Measurements from ENCODE around the gene DHX32. TPM values are rescaled to one million over a fixed set of nuclear protein-coding genes. Genes with fewer than 3 reads are reported as not detected.

Gene DHX32
- total RNA-seq, 1 donor from 2014 or later: 51.2 TPM

- no peak for DNase-seq
Observed at GRCh38 chr10:125801574-125801973, 79.5 kb downstream of the DHX32 start.

GRCh38 chr10:125799451-125800182 is 81.5 kb downstream of the DHX32 start:
- DNase-seq: no peak

DNA sequence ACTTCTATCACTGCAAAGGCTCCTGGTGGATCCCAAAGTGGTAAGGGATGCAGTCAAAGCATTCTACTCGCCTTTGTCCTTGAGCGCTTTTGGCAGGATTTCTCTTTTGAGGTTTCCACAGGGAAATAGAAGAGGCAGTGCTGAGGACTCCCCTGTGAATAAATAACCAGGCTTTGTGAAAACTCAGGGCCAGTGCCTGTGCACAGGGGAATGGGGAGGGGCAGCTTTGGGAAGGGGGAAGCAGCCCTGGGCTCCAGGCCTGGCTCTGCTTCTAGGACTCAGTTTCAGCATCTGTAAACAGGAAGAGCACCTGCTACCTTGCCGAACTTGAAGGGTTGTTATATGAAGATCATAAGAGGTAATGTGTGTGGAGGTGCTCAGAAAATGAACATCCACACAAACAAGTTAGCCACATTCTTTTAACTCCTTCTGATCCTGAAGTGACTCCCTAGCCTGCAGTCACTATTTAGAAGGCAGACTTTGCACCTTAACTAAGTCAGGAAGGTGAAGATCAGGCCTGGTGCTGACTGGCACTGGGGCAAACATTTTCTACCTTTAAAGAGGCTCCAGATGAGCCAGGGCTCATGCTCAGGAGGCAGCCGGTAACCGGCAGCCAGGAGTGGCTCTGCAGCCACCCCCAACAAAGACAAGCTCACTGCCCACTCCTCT is 83.0 kb downstream of the DHX32 start:
- no peak for DNase-seq

DNA sequence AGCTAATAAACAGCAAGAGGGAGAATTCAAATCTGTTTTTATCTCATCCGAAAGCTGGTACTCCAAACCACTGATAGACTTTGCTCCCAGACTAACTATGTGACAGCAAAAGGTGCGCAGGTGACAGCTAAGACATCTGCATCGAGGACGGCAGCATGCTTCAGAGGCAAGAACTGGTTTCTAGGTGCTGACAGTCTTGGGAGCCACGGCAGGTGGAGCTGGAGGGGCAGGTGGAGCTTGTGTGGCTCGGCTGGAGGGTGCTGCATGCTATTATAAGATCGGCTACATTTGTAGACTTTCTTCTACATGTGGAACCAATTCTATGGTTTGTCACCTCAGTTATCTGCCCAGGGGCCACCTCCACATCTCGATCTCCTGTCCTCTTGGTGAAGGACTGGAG is 83.7 kb downstream of the DHX32 start:
- DNase-seq: no peak

GRCh38 chr10:125795637-125796190 is 85.4 kb downstream of the DHX32 start:
- no peak for DNase-seq

- DNase-seq: no peak
Observed at GRCh38 chr10:125795128-125795527, 86.0 kb downstream of the DHX32 start.

DNA sequence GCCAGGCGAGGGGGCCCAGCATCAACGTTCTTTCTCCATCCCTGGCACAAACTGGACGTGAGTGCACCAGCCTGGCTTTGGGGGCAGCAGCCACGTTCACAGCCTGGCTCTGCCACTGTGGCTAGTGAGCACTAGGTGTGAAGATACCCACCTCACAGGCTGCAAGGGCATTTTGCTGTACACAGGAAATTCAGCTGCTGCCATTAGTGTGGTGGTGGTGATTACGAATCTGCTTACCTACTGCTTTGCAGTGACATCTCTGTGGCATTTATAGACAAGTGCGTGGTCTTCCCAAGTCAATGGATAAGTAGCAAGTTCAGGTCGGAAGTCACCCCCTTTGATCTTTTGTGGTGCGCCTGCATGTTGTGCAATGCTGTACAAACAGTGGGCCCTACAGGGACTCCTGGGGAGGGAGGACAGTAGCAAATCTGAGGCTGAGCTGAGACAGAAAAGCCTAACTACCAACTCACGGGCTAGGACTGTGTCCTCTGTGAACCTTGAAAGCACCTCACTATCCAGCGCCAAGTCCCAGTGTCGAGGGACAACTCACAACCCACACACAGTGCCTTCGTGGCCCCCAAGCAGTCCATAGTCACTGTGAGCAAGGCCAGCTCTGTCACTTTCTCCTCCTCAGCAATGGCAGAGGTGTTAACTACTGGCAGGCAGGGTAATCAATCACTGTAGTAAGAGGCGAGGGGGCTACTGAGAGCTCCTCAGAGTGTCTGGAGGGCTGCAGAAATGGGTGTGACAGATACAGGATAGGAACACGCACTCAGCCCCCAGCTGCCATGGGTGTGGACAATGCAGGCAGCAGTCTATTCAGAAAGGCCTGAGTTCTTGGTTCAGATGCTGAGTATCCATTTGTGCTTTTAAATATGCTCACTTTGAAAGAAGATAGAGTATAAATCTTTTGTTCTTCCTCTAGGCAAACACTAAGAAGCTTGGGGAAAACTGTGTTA is 88.5 kb downstream of the DHX32 start:
- DNase-seq: no peak

- peak; percentile 13 for DNase-seq
Observed at GRCh38 chr10:125788156-125789034, 92.7 kb downstream of the DHX32 start.

Other genes with a start within 250 kb of the DHX32 start
- not detected in 2 replicates for gene TEX36, start 198.1 kb downstream of the DHX32 start, total RNA-seq
- gene EDRF1, start 161.6 kb downstream of the DHX32 start, total RNA-seq: 18.8 and 19.1 TPM in 2 replicates
- 0.34 and 0.65 TPM in 2 replicates for gene MMP21, start 105.5 kb downstream of the DHX32 start, total RNA-seq
- 47.1 and 48.3 TPM in 2 replicates for gene UROS, start 58.0 kb downstream of the DHX32 start, total RNA-seq
- gene BCCIP, start 57.7 kb downstream of the DHX32 start, total RNA-seq: 46.1 and 61.8 TPM in 2 replicates
- 0.51 and 0.65 TPM in 2 replicates for gene FANK1, start 15.3 kb upstream of the DHX32 start, total RNA-seq

Data from dermis blood vessel endothelial cell (primary cell).